HepG2 (cell line): ENCODE data around the gene CERS6. TPM values are rescaled to one million over a fixed set of nuclear protein-coding genes. Genes with fewer than 3 reads are reported as not detected.

Experiments used
- ATAC-seq: fragments of 200-7000 bp; cut with Tn5 transposase; 3 replicates; pipeline ENCODE4 v1.9.1; 2020; ENCODE audit warnings: mild to moderate bottlenecking, moderate library complexity
- BruUV-seq: library from RNA; stranded (reverse); fragments of 400-500 nt; replicated peaks from 2 replicates; lab custom pipeline; 2021; lab: Mats Ljungman, UMichigan
- CTCF ChIA-PET: fragments of 300-600 bp; formaldehyde crosslinking; extraction: SDS; loops from one replicate; lab custom pipeline; 2021; ENCODE audit warnings: low total read pairs, inconsistent platforms, low intra/inter-chr PET ratio; lab: Yijun Ruan, JAX
- POLR2A ChIA-PET: fragments of 350-600 bp; sonication (Branson Sonifier 250); formaldehyde crosslinking; loops from one replicate; lab custom pipeline; 2020; ENCODE audit warnings: antibody characterized with exemption, inconsistent platforms; lab: Yijun Ruan, JAX
- DNase-seq: peaks from one replicate; pipeline ENCODE4 v3.0.0-alpha.2; 2015; ENCODE audit warnings: low spot score
- FAIRE-seq: peaks from 3 replicates; lab custom pipeline; 2011; peaks lifted over from hg19 to GRCh38; lab: Jason Lieb, UNC
- H2AFZ ChIP-seq: one replicate; pipeline ENCODE4 v1.6.1; 2011; ENCODE audit warnings: low read length, inconsistent platforms
- H3K27ac ChIP-seq: fragments of 300-600 bp; 3 replicates; pipeline ENCODE4 v1.8.0; 2011; ENCODE audit warnings: mixed run types, mild to moderate bottlenecking, mixed read lengths, low read length, inconsistent platforms; ENCODE audit not compliant: insufficient read depth; ENCODE audit errors: extremely low read length
- H3K27me3 ChIP-seq, 2 experiments: fragments of 200-600 bp in 1 of 2; 2 replicates in 1 of 2; 3 replicates in 1 of 2; pipeline versions ENCODE4 v1.6.0 to v1.8.0; 2011; ENCODE audit warnings: low read length in 2 of 2, mild to moderate bottlenecking in 2 of 2, moderate library complexity in 2 of 2, inconsistent platforms in 1 of 2; ENCODE audit not compliant: insufficient read depth in 2 of 2, control insufficient read depth in 1 of 2
- H3K36me3 ChIP-seq, 2 experiments: fragments of 200-600 bp in 1 of 2; replicated peaks in 1 of 2; 2 replicates in 1 of 2; 3 replicates in 1 of 2; pipeline versions ENCODE4 v1.5.1 to v1.8.0; 2011; ENCODE audit warnings: low read length in 2 of 2, inconsistent platforms in 1 of 2; ENCODE audit not compliant: insufficient read depth in 2 of 2, control insufficient read depth in 1 of 2
- H3K4me1 ChIP-seq: 2 replicates; pipeline ENCODE4 v1.5.1; 2012; ENCODE audit warnings: low read length, inconsistent platforms; ENCODE audit not compliant: insufficient read depth
- H3K4me2 ChIP-seq: 2 replicates; pipeline ENCODE4 v1.6.0; 2011; ENCODE audit warnings: low read depth, low read length, inconsistent platforms
- H3K4me3 ChIP-seq, 3 experiments: fragments of 200-600 bp in 1 of 3; sonication (generic), shearing (Covaris generic) in 1 of 3; replicated peaks in 1 of 3; 2 replicates each; pipeline ENCODE4 v1.5.1; 2011 to 2016; ENCODE audit warnings: low read length in 3 of 3, inconsistent platforms in 2 of 3, low read depth in 2 of 3, mild to moderate bottlenecking in 2 of 3, control low read depth in 1 of 3, mixed read lengths in 1 of 3; ENCODE audit not compliant: insufficient read depth in 1 of 3
- H3K79me2 ChIP-seq: one replicate; pipeline ENCODE4 v1.6.1; 2011; ENCODE audit warnings: low read length, inconsistent platforms; ENCODE audit not compliant: insufficient read depth
- H3K9ac ChIP-seq: 2 replicates; pipeline ENCODE4 v1.6.0; 2011; ENCODE audit warnings: mild to moderate bottlenecking, low read depth, low read length, inconsistent platforms; ENCODE audit not compliant: insufficient read depth
- H3K9me3 ChIP-seq: 2 replicates; pipeline ENCODE4 v1.5.1; 2012; ENCODE audit warnings: mild to moderate bottlenecking, low read length
- H4K20me1 ChIP-seq: 2 replicates; pipeline ENCODE4 v1.6.0; 2011; ENCODE audit warnings: inconsistent platforms, mild to moderate bottlenecking, low read length, moderate library complexity; ENCODE audit not compliant: insufficient read depth
- RAD21 ChIP-seq: fragments of 450-650 bp; formaldehyde crosslinking; IDR thresholded peaks from 2 replicates; pipeline ENCODE4 v1.5.0; 2020; ENCODE audit warnings: mild to moderate bottlenecking
- SMC3 ChIP-seq: IDR thresholded peaks from 2 replicates; pipeline ENCODE4 v1.6.1; 2011; ENCODE audit warnings: low read length, improper control_type of control experiment
- STAG1 ChIP-seq: sonication (generic); formaldehyde crosslinking; IDR thresholded peaks from 2 replicates; pipeline ENCODE4 v1.4.0; 2020; ENCODE audit warnings: missing genetic modification reagents
- SYNCRIP ChIP-seq: fragments of 200-400 bp; formaldehyde crosslinking; IDR thresholded peaks from 2 replicates; pipeline ENCODE4 v1.6.1; 2018; ENCODE audit warnings: mild to moderate bottlenecking, low read depth, low read length; ENCODE audit not compliant: insufficient read depth
- ZBTB33 ChIP-seq: sonication (generic); formaldehyde crosslinking; IDR thresholded peaks from 2 replicates; pipeline ENCODE4 v1.4.0; 2020; ENCODE audit warnings: missing genetic modification reagents
- WGBS: methylation state at CpG from one replicate; pipeline ENCODE4 v1.1.6; 2017; ENCODE audit warnings: low lambda C conversion rate; 5-methylcytosine and 5-hydroxymethylcytosine counted together
- in situ Hi-C: cut with HindIII; loops from 2 replicates; pipeline ENCODE4 v1.10.0; 2017; ENCODE audit warnings: low pct_unique_long_range_greater_than_20kb; ENCODE audit not compliant: extremely low pct_ligation_motif_present
- intact Hi-C: fragments of 100-400 bp; cut with micrococcal nuclease; formaldehyde crosslinking; loops from one replicate; pipeline ENCODE4 v1.10.0; 2022; ENCODE audit not compliant: unreplicated experiment
- polyA plus RNA-seq, 8 experiments: library from polyadenylated mRNA; depleted of rRNA in 3 of 8; stranded (reverse) in 7 of 8; unstranded in 1 of 8; fragments of >200 nt; fragmentation: Illumina TruSeq in 4 of 8; extraction: Trizol in 4 of 8; gene quantifications; 2 replicates each; pipeline versions ENCODE4 v1.2.1 to v1.2.3, GENCODE V29; 2011 to 2016; ENCODE audit warnings: low read depth in 4 of 8, missing spikeins in 1 of 8, mixed read lengths in 1 of 8; ENCODE audit not compliant: insufficient read depth in 1 of 8
- total RNA-seq, 5 experiments: library from RNA; depleted of rRNA; stranded (reverse); fragments of >200 nt; fragmentation: Illumina TruSeq; extraction: Trizol; gene quantifications; 2 replicates each; pipeline ENCODE4 v1.2.3, GENCODE V29; 2016; ENCODE audit warnings: low read depth in 1 of 5
- TF ChIP-seq, protein P1 (sequence below): sonication (generic); formaldehyde crosslinking; IDR thresholded peaks from 2 replicates; pipeline ENCODE4 v1.5.0; 2020; ENCODE audit warnings: mild to moderate bottlenecking, missing genetic modification reagents, moderate library complexity

CERS6 gene
- total and polyA plus RNA-seq, 2 of the 13 experiments (the other 11 are each of a cell fraction or from before 2014, with no cell fraction given) = 10.1 to 20.3 TPM

GRCh38 chr2:168758970-168759820 lies 303.1 kb downstream of the CERS6 start:
- no peak for TF ChIP-seq SYNCRIP
- peak; percentile 61; the same call in 1 of the 2 replicates for TF ChIP-seq RAD21 (CRISPR knock-in tag)
- TF ChIP-seq STAG1 = peak; percentile 86
- TF ChIP-seq, protein P1, sequence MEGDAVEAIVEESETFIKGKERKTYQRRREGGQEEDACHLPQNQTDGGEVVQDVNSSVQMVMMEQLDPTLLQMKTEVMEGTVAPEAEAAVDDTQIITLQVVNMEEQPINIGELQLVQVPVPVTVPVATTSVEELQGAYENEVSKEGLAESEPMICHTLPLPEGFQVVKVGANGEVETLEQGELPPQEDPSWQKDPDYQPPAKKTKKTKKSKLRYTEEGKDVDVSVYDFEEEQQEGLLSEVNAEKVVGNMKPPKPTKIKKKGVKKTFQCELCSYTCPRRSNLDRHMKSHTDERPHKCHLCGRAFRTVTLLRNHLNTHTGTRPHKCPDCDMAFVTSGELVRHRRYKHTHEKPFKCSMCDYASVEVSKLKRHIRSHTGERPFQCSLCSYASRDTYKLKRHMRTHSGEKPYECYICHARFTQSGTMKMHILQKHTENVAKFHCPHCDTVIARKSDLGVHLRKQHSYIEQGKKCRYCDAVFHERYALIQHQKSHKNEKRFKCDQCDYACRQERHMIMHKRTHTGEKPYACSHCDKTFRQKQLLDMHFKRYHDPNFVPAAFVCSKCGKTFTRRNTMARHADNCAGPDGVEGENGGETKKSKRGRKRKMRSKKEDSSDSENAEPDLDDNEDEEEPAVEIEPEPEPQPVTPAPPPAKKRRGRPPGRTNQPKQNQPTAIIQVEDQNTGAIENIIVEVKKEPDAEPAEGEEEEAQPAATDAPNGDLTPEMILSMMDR (CRISPR knock-in tag) = peak; percentile 77
- peak; percentile 83 for TF ChIP-seq SMC3
- TF ChIP-seq ZBTB33 (CRISPR knock-in tag) = peak; percentile 50; the same call in 1 of the 2 replicates
- Histone ChIP-seq H3K4me2 (no peak overlapping the region), H3K9me3 (no peaks in the 10 kb centered on the region), H3K27ac (no peak overlapping the region), H3K4me1 (peaks cover 5% of the 10 kb centered on the region; the same call in 1 of the 2 replicates), H3K27me3 (no peaks in the 10 kb centered on the region), H3K4me3 (no peak overlapping the region), H3K9ac (no peak overlapping the region), H3K36me3 (peaks cover 0 to 5% of the 10 kb centered on the region in 2 experiments; a peak in 3 of 5 replicates), H4K20me1 (no peaks in the 10 kb centered on the region), H3K79me2 (no peaks in the 10 kb centered on the region), H2AFZ (no peak overlapping the region)
- POLR2A ChIA-PET = no interaction called here
- peak; percentile 94 for FAIRE-seq
- ATAC-seq = peak; percentile 95
- BruUV-seq = no TSS peak
- in situ Hi-C loops = loop anchor here (5.0 kb wide), 1 partner anchor 412 kb away; no protein-coding TSS in a partner anchor
- 30% methylated on average over 3 of the region's 3 CpGs for WGBS
- peak; percentile 64 for DNase-seq
- CTCF ChIA-PET = interaction anchor here (0.8 to 4.1 kb wide), 3 partner anchors 410 to 623 kb away, joined by 3 to 62 read pairs (median 5); no protein-coding TSS in a partner anchor
- intact Hi-C loops = loop anchor here (1.0 to 5.0 kb wide), 2 partner anchors 412 to 1242 kb away; no protein-coding TSS in a partner anchor
